NCI-H146 treated with DMSO at 0.1 percent for 48 hours (cell line): ENCODE results near the gene IL18.
"Not testable (repeated sequence)": the region's sequence is repeated elsewhere in the genome, so short reads cannot be mapped to it uniquely, and the experiment has no call there.

Source experiments
- DNase-seq: peaks from one replicate; lab custom pipeline; 2025; ENCODE audit not compliant: unreplicated experiment; lab: John Stamatoyannopoulos, UW

IL18 gene

DNA sequence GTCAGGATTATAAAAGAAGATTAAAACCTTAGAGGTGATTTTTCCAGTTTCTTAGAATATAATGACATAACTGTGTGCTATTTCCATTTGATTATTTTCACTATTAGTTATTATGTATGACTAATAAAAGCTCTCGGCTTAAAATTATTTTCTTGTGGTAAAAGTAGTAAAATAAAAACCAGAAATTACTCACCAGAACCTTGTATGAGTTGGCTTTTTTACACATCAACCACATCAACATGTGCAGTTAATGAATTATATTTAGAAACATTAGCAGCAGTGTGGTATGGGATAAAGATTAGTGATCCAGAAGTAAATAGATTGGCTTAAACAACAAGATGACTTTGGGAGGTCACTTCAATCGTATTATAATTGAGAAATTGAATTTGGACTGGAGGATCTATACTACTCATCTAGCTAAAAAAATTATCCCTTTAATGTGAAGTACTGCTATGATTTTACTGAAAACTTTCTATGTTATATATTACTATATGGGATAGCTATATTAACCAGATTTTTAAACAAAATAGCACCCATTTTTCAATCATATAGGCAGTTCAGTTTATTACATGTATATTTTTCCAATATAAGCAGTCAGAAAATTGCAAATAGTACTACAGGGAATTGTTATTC lies 8.6 kb upstream of the IL18 start:
- no peak for DNase-seq

GRCh38 chr11:112167145-112167544 lies 3.3 kb upstream of the IL18 start, which contains the start of gene TEX12:
Gene TEX12 (plus strand): TSS chr11:112167372. CDS start chr11:112169269, 1,897 bp downstream.
- DNase-seq: no peak

- DNase-seq: no peak
These were observed 2.7 kb upstream of the IL18 start for GRCh38 chr11:112166562-112166961.

- DNase-seq: no peak
These were observed 1.2 kb upstream of the IL18 start for GRCh38 chr11:112165049-112165448.

DNA sequence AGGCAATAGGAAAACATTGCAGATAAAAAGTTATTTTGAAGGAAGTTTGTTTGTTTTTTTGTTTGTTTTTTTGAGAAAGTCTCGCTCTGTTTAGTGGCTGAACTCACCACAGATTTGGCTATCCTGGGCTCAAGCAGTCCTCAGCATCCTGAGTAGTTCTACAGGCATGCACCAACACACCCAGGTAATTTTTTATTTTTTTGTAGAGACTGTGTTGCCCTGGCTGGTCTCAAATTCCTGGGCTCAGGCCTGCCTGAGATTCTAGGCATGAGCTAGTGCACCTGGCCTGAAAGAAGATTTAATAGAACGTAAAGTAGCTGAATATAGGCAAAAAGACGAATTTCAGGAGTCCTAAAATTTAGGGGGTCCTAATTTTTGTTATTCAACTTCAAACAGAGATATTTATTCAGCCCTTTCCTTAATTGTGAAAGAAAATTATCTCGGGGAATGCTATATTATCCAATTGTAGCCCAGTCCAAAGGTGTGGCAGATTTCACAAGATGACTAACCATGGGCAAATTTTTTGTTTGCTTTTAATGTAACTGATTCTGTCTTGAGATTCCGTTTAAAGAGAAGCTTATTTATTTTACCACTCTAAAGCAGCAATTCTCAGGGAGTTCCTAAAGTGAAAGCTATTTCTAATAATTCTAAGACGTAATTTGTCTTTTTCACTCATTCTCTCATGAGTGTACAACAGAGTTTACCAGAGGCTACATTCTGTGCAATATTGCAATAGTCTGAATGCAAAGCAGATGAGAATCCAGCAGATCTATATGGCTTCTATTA lies 940 bp downstream of the IL18 start:
- DNase-seq: no peak

DNA sequence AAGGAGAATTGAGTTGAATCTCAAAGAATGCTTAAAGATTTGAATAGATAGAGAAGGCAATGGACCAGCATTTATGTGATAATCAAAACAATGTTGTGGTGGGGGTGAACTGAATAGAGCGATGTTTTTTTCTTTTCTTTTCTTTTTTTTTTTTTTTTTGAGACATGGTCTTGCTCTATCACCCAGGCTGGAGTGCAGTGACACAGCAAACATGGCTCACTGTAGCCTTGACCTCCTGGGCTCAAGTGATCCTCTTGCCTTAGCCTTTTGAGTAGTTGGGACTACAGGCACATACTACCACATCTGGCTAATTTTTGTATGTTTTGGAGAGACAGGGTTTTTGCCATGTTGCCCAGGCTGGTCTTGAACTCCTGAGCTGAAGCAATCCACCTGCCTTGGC lies 1.7 kb downstream of the IL18 start:
- DNase-seq: not testable (repeated sequence)

- no peak for DNase-seq
These were observed 2.9 kb downstream of the IL18 start for GRCh38 chr11:112161012-112161411.

DNA sequence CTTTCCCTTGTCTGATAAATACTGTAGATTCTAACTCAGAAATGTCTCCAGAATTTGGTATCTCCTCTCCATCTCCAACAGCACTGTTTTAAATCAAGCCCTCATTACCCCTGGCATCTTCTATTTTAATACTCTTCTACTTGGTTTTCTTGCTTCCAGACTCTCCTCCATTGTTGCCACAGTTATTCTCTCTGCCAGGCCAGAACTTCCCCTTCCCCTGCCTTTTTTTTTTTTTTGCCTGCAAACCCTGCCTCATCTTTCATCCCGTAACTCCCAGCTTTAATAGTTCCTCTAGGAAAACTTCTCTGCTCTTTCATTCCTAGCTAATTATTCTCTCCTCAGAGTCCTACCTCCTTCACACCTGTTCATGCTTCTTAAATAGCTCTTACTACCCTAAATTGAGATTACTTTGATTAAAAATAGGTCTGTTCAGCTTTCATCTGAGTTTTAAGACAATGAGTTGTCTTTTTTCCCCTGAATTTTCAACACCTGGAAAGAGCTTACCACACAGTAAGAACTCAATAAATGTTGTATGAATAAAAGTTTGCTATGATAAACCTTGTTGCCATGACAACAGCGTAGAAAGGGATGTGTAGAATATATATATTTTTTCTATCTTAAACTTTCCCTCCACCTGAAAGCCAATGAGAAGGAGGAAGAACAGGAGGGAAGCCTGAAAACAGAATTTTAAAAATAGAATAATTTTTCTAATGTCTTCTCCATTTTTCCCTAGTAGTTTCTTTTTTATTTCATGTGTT lies 3.6 kb downstream of the IL18 start:
- DNase-seq: no peak

- DNase-seq: no peak
These were observed 4.5 kb downstream of the IL18 start for GRCh38 chr11:112159098-112160065.

DNA sequence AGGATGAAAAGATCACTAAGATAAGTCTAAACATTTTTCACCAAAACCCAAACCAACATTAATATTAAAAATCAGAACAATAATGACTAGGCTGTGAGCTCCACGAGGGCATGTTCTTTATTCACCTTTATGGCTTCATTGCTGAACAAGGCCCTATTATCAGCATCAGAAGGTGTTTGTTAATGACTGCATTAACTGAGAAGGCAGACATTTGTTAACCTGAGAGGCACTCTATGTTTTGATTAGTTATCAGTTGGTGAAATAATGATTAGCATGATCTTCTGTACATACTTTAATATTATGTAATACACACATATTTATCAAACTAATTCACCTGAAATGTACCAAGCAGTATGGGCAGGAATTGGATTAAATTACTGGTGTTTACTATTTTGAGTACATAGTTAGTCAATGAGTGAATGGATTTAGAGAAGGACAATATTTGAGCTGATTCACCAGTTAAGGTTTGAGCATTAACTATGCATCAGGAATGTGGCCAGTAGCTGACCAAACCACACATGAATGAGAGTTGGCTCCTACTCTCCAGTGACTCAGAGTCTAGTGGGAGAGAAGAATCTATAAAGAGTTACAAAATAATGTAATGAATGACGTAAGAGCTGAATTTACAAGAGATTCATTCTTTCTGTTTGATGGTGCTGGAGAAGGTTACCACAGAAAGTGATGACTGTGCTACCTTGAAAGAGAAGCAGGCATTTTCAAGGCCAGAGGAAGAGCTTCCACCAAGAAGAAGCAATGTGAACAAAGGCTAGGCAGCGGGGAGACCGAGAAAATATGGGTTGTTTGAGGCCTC lies 6.7 kb downstream of the IL18 start:
- DNase-seq: no peak

GRCh38 chr11:112156153-112156955 lies 7.5 kb downstream of the IL18 start:
- DNase-seq: no peak

DNA sequence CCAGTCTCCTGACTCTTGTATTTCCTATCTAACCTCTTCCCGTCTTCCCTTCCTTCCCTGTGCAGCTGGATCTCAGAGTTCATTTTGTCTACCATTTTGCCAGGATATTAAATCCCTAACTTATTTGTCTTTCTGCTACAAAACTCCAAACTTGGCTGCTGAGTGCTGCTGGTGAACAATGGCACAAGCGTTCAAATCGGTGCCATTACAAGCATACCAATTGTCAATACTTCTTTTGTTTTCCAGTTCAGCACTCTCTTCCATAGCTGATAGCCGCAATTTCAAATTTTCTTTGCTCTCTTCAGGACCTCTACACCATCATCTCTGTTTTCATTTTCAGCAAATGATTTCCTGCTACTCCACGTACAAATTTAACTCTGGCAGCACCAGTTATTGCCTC lies 13.4 kb downstream of the IL18 start:
- DNase-seq: no peak

GRCh38 chr11:112143597-112143996 lies 20.3 kb downstream of the IL18 start:
- no peak for DNase-seq

DNA sequence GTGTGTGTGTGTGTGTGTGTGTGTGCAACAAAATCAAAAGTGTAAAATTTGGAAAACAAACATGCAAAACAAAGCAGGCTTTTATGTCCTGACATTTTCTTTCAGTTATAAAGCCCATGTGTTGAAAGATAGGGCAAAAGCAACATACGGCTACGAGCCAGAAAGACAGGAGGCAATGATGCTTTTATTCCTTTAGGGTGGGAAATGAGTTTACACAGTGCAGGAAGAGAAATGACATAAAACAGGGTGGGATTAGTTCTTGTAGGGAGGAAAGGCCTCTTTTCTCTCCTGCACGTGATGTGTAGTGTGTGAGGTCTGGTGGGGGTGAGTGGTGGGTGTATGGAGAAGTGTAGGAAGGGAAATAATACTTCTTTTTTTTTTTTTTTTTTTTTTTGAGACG lies 29.4 kb downstream of the IL18 start:
- DNase-seq: no peak

- no peak for DNase-seq
These were observed 31.2 kb downstream of the IL18 start for GRCh38 chr11:112132737-112133136.

- DNase-seq: no peak
These were observed 34.2 kb downstream of the IL18 start for GRCh38 chr11:112129656-112130055.

- no peak for DNase-seq
These were observed 35.3 kb downstream of the IL18 start for GRCh38 chr11:112128483-112129121.

DNA sequence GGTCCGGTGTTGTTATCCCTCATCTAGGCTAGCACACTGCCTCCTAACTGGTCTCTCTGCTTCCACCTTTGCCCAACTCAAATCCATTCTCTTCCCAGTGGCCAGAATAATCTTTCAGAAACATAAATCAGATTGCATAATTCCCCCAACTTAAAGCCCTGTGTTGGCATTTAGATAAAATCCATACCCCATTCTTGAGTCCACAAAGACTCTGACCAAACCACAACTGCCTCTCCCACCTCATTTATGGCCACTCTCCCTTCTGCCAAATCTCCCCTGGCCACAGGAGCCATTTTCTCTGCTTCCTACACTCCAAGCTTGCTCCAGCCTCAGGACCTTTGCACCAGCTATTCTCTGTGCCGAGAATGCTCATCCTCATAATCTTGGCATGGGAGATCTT lies 36.8 kb downstream of the IL18 start:
- DNase-seq: no peak

- DNase-seq: no peak
These were observed 40.8 kb downstream of the IL18 start for GRCh38 chr11:112123129-112123528.
